Mesenchymal stem cell (in vitro differentiated cells and primary cell): ENCODE results near the gene MORC2.

Experiments
- DNase-seq: peaks from one replicate; pipeline ENCODE4 v3.0.0-alpha.2; 2013
- H2AFZ ChIP-seq: one replicate; pipeline ENCODE4 v1.6.1; 2013; ENCODE audit warnings: low read depth, mild to moderate bottlenecking, control low read depth, inconsistent platforms, low read length, moderate library complexity
- H2AK5ac ChIP-seq: 2 replicates; pipeline ENCODE4 v1.6.1; 2013; ENCODE audit warnings: low read length, moderate library complexity, mild to moderate bottlenecking, inconsistent platforms; ENCODE audit not compliant: severe bottlenecking
- H2BK120ac ChIP-seq: one replicate; pipeline ENCODE4 v1.6.1; 2013; ENCODE audit warnings: low read depth, mild to moderate bottlenecking, inconsistent platforms, low read length, moderate library complexity
- H2BK12ac ChIP-seq, 2 experiments: one replicate each; pipeline ENCODE4 v1.6.1; 2013; ENCODE audit warnings: inconsistent platforms in 2 of 2, low read length in 2 of 2, mild to moderate bottlenecking in 2 of 2, moderate library complexity in 2 of 2, control low read depth in 1 of 2
- H2BK15ac ChIP-seq: one replicate; pipeline ENCODE4 v1.6.1; 2013; ENCODE audit warnings: mild to moderate bottlenecking, low read depth, inconsistent platforms; ENCODE audit not compliant: poor library complexity, severe bottlenecking
- H2BK5ac ChIP-seq: 2 replicates; pipeline ENCODE4 v1.6.1; 2013; ENCODE audit warnings: low read depth, mild to moderate bottlenecking, low read length, control low read depth, inconsistent platforms; ENCODE audit not compliant: poor library complexity, severe bottlenecking
- H3K14ac ChIP-seq, 2 experiments: one replicate each; pipeline ENCODE4 v1.6.1; 2013; ENCODE audit warnings: inconsistent platforms in 2 of 2, low read length in 2 of 2, control low read depth in 1 of 2, mild to moderate bottlenecking in 1 of 2, moderate library complexity in 1 of 2
- H3K18ac ChIP-seq, 2 experiments: one replicate each; pipeline ENCODE4 v1.6.1; 2013; ENCODE audit warnings: inconsistent platforms in 2 of 2, low read length in 2 of 2, control low read depth in 1 of 2, low read depth in 1 of 2, mild to moderate bottlenecking in 1 of 2
- H3K23ac ChIP-seq, 2 experiments: one replicate each; pipeline ENCODE4 v1.6.1; 2013; ENCODE audit warnings: inconsistent platforms in 2 of 2, low read length in 2 of 2, mild to moderate bottlenecking in 2 of 2, moderate library complexity in 2 of 2, control low read depth in 1 of 2
- H3K27ac ChIP-seq: 2 replicates; pipeline ENCODE4 v1.5.1; 2013; ENCODE audit warnings: mild to moderate bottlenecking, moderate library complexity, low read length, control low read depth, inconsistent platforms; ENCODE audit not compliant: poor library complexity, severe bottlenecking
- H3K27me3 ChIP-seq, 2 experiments: 2 replicates each; pipeline versions ENCODE4 v1.6.1 to v1.7.0; 2013; ENCODE audit warnings: low read length in 2 of 2, mild to moderate bottlenecking in 2 of 2, moderate library complexity in 2 of 2, control low read depth in 1 of 2, inconsistent platforms in 1 of 2; ENCODE audit not compliant: control insufficient read depth in 1 of 2, insufficient read depth in 1 of 2
- H3K36me3 ChIP-seq, 2 experiments: 2 replicates each; pipeline versions ENCODE4 v1.6.1 to v1.7.0; 2013; ENCODE audit warnings: low read length in 2 of 2, control low read depth in 1 of 2, inconsistent platforms in 1 of 2, low read depth in 1 of 2, mild to moderate bottlenecking in 1 of 2; ENCODE audit not compliant: insufficient read depth in 2 of 2, control insufficient read depth in 1 of 2
- H3K4ac ChIP-seq, 2 experiments: one replicate each; pipeline ENCODE4 v1.6.1; 2013; ENCODE audit warnings: inconsistent platforms in 2 of 2, low read length in 2 of 2, mild to moderate bottlenecking in 2 of 2, moderate library complexity in 2 of 2, control low read depth in 1 of 2, low read depth in 1 of 2
- H3K4me1 ChIP-seq: 2 replicates; pipeline ENCODE4 v1.6.1; 2013; ENCODE audit warnings: low read depth, low read length, control low read depth; ENCODE audit not compliant: control insufficient read depth, insufficient read depth
- H3K4me2 ChIP-seq: 2 replicates; pipeline ENCODE4 v1.6.1; 2013; ENCODE audit warnings: low read length, mild to moderate bottlenecking, inconsistent platforms; ENCODE audit not compliant: poor library complexity, severe bottlenecking
- H3K4me3 ChIP-seq, 2 experiments: 2 replicates each; pipeline versions ENCODE4 v1.5.1 to v1.7.0; 2013; ENCODE audit warnings: low read length in 2 of 2, mild to moderate bottlenecking in 2 of 2, control low read depth in 1 of 2, low read depth in 1 of 2; ENCODE audit not compliant: insufficient read depth in 1 of 2
- H3K79me1 ChIP-seq: replicated peaks from 2 replicates; pipeline ENCODE4 v1.6.1; 2013; ENCODE audit warnings: mild to moderate bottlenecking, control low read depth, low read length, inconsistent platforms; ENCODE audit not compliant: poor library complexity, severe bottlenecking
- H3K9ac ChIP-seq: 2 replicates; pipeline ENCODE4 v1.7.0; 2013; ENCODE audit warnings: mild to moderate bottlenecking, low read length, moderate library complexity
- H3K9me3 ChIP-seq: 2 replicates; pipeline ENCODE4 v1.7.0; 2013; ENCODE audit warnings: mild to moderate bottlenecking, low read length; ENCODE audit not compliant: control insufficient read depth
- H4K8ac ChIP-seq: one replicate; pipeline ENCODE4 v1.6.1; 2013; ENCODE audit warnings: inconsistent platforms, mild to moderate bottlenecking, low read length, moderate library complexity
- H4K91ac ChIP-seq: one replicate; pipeline ENCODE4 v1.6.1; 2013; ENCODE audit warnings: mild to moderate bottlenecking, low read length, inconsistent platforms
- WGBS: methylation state at CpG from one replicate; pipeline ENCODE4 v1.1.7; 2013; ENCODE audit warnings: mixed read lengths; 5-methylcytosine and 5-hydroxymethylcytosine counted together

MORC2 gene

GRCh38 chr22:30941363-30941740, 27.2 kb downstream of the MORC2 start:
- no peak overlapping the region for H3K23ac ChIP-seq
- H2AK5ac ChIP-seq, result no peak overlapping the region
- H4K91ac ChIP-seq, result no peak overlapping the region
- H3K4me3 ChIP-seq, result no peak overlapping the region
- no peaks in the 10 kb centered on the region for H3K9me3 ChIP-seq
- H3K14ac ChIP-seq, result no peak overlapping the region
- no peak overlapping the region for H3K9ac ChIP-seq
- H3K4me1 ChIP-seq, result no peaks in the 10 kb centered on the region
- H3K4me2 ChIP-seq, result no peak overlapping the region
- H2BK12ac ChIP-seq, result no peak overlapping the region
- H2BK5ac ChIP-seq, result no peak overlapping the region
- H2AFZ ChIP-seq, result no peak overlapping the region
- H4K8ac ChIP-seq, result no peak overlapping the region
- no peak overlapping the region for H3K27ac ChIP-seq
- WGBS, result 97% methylated on average over 11 of the region's 11 CpGs
- peaks cover 38% of the 10 kb centered on the region for H3K79me1 ChIP-seq
- no peak overlapping the region for H2BK120ac ChIP-seq
- no peak overlapping the region for H2BK15ac ChIP-seq
- H3K18ac ChIP-seq, result no peak overlapping the region
- H3K27me3 ChIP-seq, result no peaks in the 10 kb centered on the region
- peaks cover 79 to 98% of the 10 kb centered on the region in 2 experiments for H3K36me3 ChIP-seq
- DNase-seq, result no peak
- H3K4ac ChIP-seq, result no peak overlapping the region

DNA sequence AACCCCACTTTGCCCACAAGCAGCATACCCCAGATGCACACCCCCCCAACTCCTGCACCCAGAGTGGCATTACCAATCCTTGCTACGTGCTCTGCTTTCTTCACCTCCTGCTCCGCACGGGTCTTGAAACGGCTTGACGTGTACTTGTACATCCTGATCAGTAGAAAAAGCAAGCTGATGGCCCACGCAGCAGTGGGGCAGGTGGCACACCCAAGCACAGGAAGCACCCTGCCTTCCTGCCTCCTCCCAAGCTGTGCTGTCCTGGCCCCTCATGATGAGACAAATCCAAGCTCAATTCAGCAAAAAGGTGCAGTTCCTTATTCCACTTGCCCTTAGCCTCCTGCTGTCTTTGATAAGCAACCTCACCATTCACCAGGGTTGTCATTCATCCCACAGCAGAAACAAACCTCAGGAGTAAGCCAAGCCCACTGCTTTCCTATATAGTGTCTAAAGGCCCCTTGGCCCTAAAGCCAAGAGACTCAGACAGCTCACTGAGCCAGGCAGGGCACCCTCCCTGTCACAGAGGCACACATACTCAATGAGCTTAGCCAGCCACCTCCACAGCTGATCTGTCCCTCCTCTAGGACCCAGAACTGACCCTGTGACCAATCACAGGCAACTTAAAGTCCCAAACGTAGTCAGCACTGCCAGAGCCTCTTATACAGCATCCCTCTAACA, 27.8 kb downstream of the MORC2 start:
- DNase-seq, result no peak
- H3K18ac ChIP-seq, result no peak overlapping the region
- no peak overlapping the region for H3K27ac ChIP-seq
- no peak overlapping the region for H2AK5ac ChIP-seq
- H4K8ac ChIP-seq, result no peak overlapping the region
- H3K4me1 ChIP-seq, result no peaks in the 10 kb centered on the region
- H2AFZ ChIP-seq, result no peak overlapping the region
- no peaks in the 10 kb centered on the region for H3K9me3 ChIP-seq
- no peaks in the 10 kb centered on the region for H3K27me3 ChIP-seq
- H2BK120ac ChIP-seq, result no peak overlapping the region
- no peak overlapping the region for H3K14ac ChIP-seq
- peaks cover 77 to 98% of the 10 kb centered on the region in 2 experiments for H3K36me3 ChIP-seq
- WGBS, result 94% methylated on average over 7 of the region's 7 CpGs
- no peak overlapping the region for H2BK5ac ChIP-seq
- H3K79me1 ChIP-seq, result peaks cover 36% of the 10 kb centered on the region
- H4K91ac ChIP-seq, result no peak overlapping the region
- H3K4ac ChIP-seq, result no peak overlapping the region
- H3K23ac ChIP-seq, result no peak overlapping the region
- H3K9ac ChIP-seq, result no peak overlapping the region
- H3K4me2 ChIP-seq, result no peak overlapping the region
- H2BK12ac ChIP-seq, result no peak overlapping the region
- H3K4me3 ChIP-seq, result no peak overlapping the region
- H2BK15ac ChIP-seq, result no peak overlapping the region

GRCh38 chr22:30934053-30934452, 34.5 kb downstream of the MORC2 start:
- no peak for DNase-seq
- Histone ChIP-seq H2AK5ac (no peak overlapping the region), H2BK15ac (no peak overlapping the region), H3K9ac (no peak overlapping the region), H3K9me3 (no peaks in the 10 kb centered on the region), H4K8ac (no peak overlapping the region), H3K23ac (no peak overlapping the region), H3K36me3 (peaks cover 72 to 96% of the 10 kb centered on the region in 2 experiments), H3K4me3 (no peak overlapping the region), H3K27ac (no peak overlapping the region), H3K79me1 (peaks cover 32% of the 10 kb centered on the region), H3K4me1 (no peaks in the 10 kb centered on the region), H4K91ac (no peak overlapping the region), H3K27me3 (no peaks in the 10 kb centered on the region), H2BK12ac (no peak overlapping the region), H3K14ac (no peak overlapping the region), H2BK5ac (no peak overlapping the region), H3K4ac (no peak overlapping the region), H2BK120ac (no peak overlapping the region), H3K18ac (no peak overlapping the region), H3K4me2 (no peak overlapping the region), H2AFZ (no peak overlapping the region)
- 98% methylated on average over 7 of the region's 8 CpGs for WGBS

DNA sequence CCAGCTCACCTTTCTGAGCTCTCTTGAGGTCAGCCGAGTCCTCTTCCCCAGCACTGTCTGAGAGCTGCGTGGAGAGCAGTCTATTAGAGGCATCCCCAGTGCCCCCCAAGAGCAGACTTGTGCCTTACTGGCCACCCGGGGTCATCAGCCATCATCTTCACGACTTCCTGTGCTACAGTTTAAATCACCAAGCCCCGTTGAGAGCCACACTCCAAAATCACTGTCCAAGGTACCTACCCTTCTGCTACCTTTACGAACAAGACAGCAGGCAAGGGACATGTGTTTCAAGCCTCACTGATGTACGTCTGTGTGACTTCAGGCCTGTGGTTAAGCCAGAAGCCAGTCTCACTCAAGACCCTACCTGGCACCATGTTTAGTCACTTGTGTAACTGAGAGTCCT, 35.1 kb downstream of the MORC2 start:
- H4K8ac ChIP-seq, result no peak overlapping the region
- no peak overlapping the region for H3K9ac ChIP-seq
- no peak overlapping the region for H3K27ac ChIP-seq
- no peaks in the 10 kb centered on the region for H3K9me3 ChIP-seq
- H2BK15ac ChIP-seq, result no peak overlapping the region
- no peak overlapping the region for H3K4me2 ChIP-seq
- H3K4me3 ChIP-seq, result no peak overlapping the region
- no peaks in the 10 kb centered on the region for H3K27me3 ChIP-seq
- no peak overlapping the region for H2BK5ac ChIP-seq
- H2BK12ac ChIP-seq, result no peak overlapping the region
- H2AFZ ChIP-seq, result no peak overlapping the region
- no peak overlapping the region for H2AK5ac ChIP-seq
- H3K4me1 ChIP-seq, result no peaks in the 10 kb centered on the region
- no peak for DNase-seq
- no peak overlapping the region for H2BK120ac ChIP-seq
- H3K18ac ChIP-seq, result no peak overlapping the region
- peaks cover 31% of the 10 kb centered on the region for H3K79me1 ChIP-seq
- no peak overlapping the region for H3K14ac ChIP-seq
- H3K36me3 ChIP-seq, result peaks cover 72 to 98% of the 10 kb centered on the region in 2 experiments
- no peak overlapping the region for H3K4ac ChIP-seq
- 95% methylated on average over 7 of the region's 7 CpGs for WGBS
- no peak overlapping the region for H3K23ac ChIP-seq
- no peak overlapping the region for H4K91ac ChIP-seq
